BE2C (cell line): Measurements from ENCODE around the gene SPATA6.
"Not testable (repeated sequence)": the region's sequence is repeated elsewhere in the genome, so short reads cannot be mapped to it uniquely, and the experiment has no call there.

Experiments
- DNase-seq: peaks from one replicate; pipeline ENCODE4 v3.0.0-alpha.2; 2020
- H3K27me3 ChIP-seq: fragments of 250-450 bp; sonication (Bioruptor Pico); 2 replicates; pipeline ENCODE4 v1.5.1; 2020; ENCODE audit warnings: mild to moderate bottlenecking
- H3K36me3 ChIP-seq: fragments of 250-450 bp; sonication (Bioruptor Pico); 2 replicates; pipeline ENCODE4 v1.5.1; 2020; ENCODE audit warnings: mild to moderate bottlenecking
- H3K4me1 ChIP-seq: fragments of 250-450 bp; sonication (Bioruptor Pico); 2 replicates; pipeline ENCODE4 v1.5.1; 2020
- H3K4me3 ChIP-seq: 2 replicates; pipeline ENCODE4 v1.5.1; 2011; ENCODE audit warnings: low read depth, low read length
- H3K9me3 ChIP-seq: fragments of 250-450 bp; sonication (Bioruptor Pico); 2 replicates; pipeline ENCODE4 v1.5.1; 2020
- CTCF ChIP-seq: IDR thresholded peaks from 2 replicates; pipeline ENCODE4 v1.5.1; 2012; ENCODE audit warnings: mild to moderate bottlenecking, low read depth, low read length

SPATA6 gene

GRCh38 chr1:48439380-48439779 is 32.6 kb downstream of the SPATA6 start:
- no peaks in the 10 kb centered on the region for H3K9me3 ChIP-seq
- H3K4me3 ChIP-seq: no peak overlapping the region
- DNase-seq: no peak
- H3K4me1 ChIP-seq: no peaks in the 10 kb centered on the region
- TF ChIP-seq CTCF: no peak
- H3K27me3 ChIP-seq: no peaks in the 10 kb centered on the region
- no peaks in the 10 kb centered on the region for H3K36me3 ChIP-seq

GRCh38 chr1:48437379-48437778 is 34.6 kb downstream of the SPATA6 start:
- not testable (repeated sequence) for H3K36me3 ChIP-seq, DNase-seq

GRCh38 chr1:48435312-48436002 is 36.5 kb downstream of the SPATA6 start:
- not testable (repeated sequence) for DNase-seq, H3K4me1 ChIP-seq, H3K4me3 ChIP-seq, H3K36me3 ChIP-seq, H3K9me3 ChIP-seq, H3K27me3 ChIP-seq

More at GRCh38 chr1:48437379-48437778, 34.6 kb downstream of the SPATA6 start:
- not testable (repeated sequence) for H3K4me1 ChIP-seq, H3K4me3 ChIP-seq, H3K9me3 ChIP-seq, H3K27me3 ChIP-seq

GRCh38 chr1:48430832-48431231 is 41.2 kb downstream of the SPATA6 start:
- no peaks in the 10 kb centered on the region for H3K36me3 ChIP-seq
- no peak overlapping the region for H3K4me3 ChIP-seq
- DNase-seq: no peak
- H3K27me3 ChIP-seq: no peaks in the 10 kb centered on the region
- no peaks in the 10 kb centered on the region for H3K4me1 ChIP-seq
- no peaks in the 10 kb centered on the region for H3K9me3 ChIP-seq
- no peak for TF ChIP-seq CTCF

GRCh38 chr1:48422009-48422408 is 50.0 kb downstream of the SPATA6 start:
- no peaks in the 10 kb centered on the region for H3K9me3 ChIP-seq
- no peaks in the 10 kb centered on the region for H3K27me3 ChIP-seq
- no peak for TF ChIP-seq CTCF
- no peaks in the 10 kb centered on the region for H3K36me3 ChIP-seq
- H3K4me3 ChIP-seq: no peak overlapping the region
- DNase-seq: no peak
- H3K4me1 ChIP-seq: no peaks in the 10 kb centered on the region

GRCh38 chr1:48418742-48419141 is 53.3 kb downstream of the SPATA6 start:
- no peaks in the 10 kb centered on the region for H3K36me3 ChIP-seq
- DNase-seq: no peak
- no peak for TF ChIP-seq CTCF
- no peaks in the 10 kb centered on the region for H3K4me1 ChIP-seq
- no peaks in the 10 kb centered on the region for H3K27me3 ChIP-seq
- no peaks in the 10 kb centered on the region for H3K9me3 ChIP-seq
- H3K4me3 ChIP-seq: no peak overlapping the region

GRCh38 chr1:48415050-48415449 is 57.0 kb downstream of the SPATA6 start:
- Histone ChIP-seq H3K4me3 (no peak overlapping the region), H3K36me3 (no peaks in the 10 kb centered on the region), H3K27me3 (no peaks in the 10 kb centered on the region), H3K4me1 (no peaks in the 10 kb centered on the region), H3K9me3 (no peaks in the 10 kb centered on the region)
- no peak for DNase-seq
- no peak for TF ChIP-seq CTCF
